ENCODE measurements around the gene ZSCAN18.

Gene ZSCAN18

GRCh38 chr19:58107778-58108545, 9.9 kb upstream of the ZSCAN18 start:
- Histone ChIP-seq H3K4me3 (ENCODE audit: extremely low read depth, insufficient read depth, low read length, poor library complexity, severe bottlenecking) (no peak overlapping the region), H3K36me3 (ENCODE audit: control insufficient read depth, insufficient read depth, low read length) (no peaks in the 10 kb centered on the region), H3K9me3 (ENCODE audit: control insufficient read depth, low read length) (peaks cover 72% of the 10 kb centered on the region), H3K4me1 (ENCODE audit: control insufficient read depth, insufficient read depth, low read length, poor library complexity, severe bottlenecking) (no peaks in the 10 kb centered on the region), H3K27ac (ENCODE audit: low read depth, low read length, severe bottlenecking) (no peak overlapping the region)
- whole genome bisulfite sequencing, 2 experiments (ENCODE audit: insufficient coverage in 2 of 2) = 67 to 68% methylated on average over 6 of the region's 7 CpGs

- Histone ChIP-seq H3K9me3 (ENCODE audit: control insufficient read depth, low read length) (peaks cover 69% of the 10 kb centered on the region), H3K4me1 (ENCODE audit: control insufficient read depth, insufficient read depth, low read length, poor library complexity, severe bottlenecking) (no peaks in the 10 kb centered on the region), H3K4me3 (ENCODE audit: extremely low read depth, insufficient read depth, low read length, poor library complexity, severe bottlenecking) (peak overlapping the region; percentile 78), H3K36me3 (ENCODE audit: control insufficient read depth, insufficient read depth, low read length) (no peaks in the 10 kb centered on the region), H3K27ac (ENCODE audit: low read depth, low read length, severe bottlenecking) (peak overlapping the region; percentile 100)
- WGBS, 2 experiments (ENCODE audit: insufficient coverage in 2 of 2) = 24 to 25% methylated on average over 1 of the region's 2 CpGs
Measured at GRCh38 chr19:58098682-58098998, 609 bp upstream of the ZSCAN18 start.

GRCh38 chr19:58097349-58097748, 682 bp downstream of the ZSCAN18 start:
- peak overlapping the region; percentile 78 for H3K4me3 ChIP-seq (ENCODE audit: extremely low read depth, insufficient read depth, low read length, poor library complexity, severe bottlenecking)
- H3K9me3 ChIP-seq (ENCODE audit: control insufficient read depth, low read length) = peaks cover 56% of the 10 kb centered on the region
- peak overlapping the region; percentile 100 for H3K27ac ChIP-seq (ENCODE audit: low read depth, low read length, severe bottlenecking)
- peaks cover 4% of the 10 kb centered on the region for H3K36me3 ChIP-seq (ENCODE audit: control insufficient read depth, insufficient read depth, low read length)
- H3K4me1 ChIP-seq (ENCODE audit: control insufficient read depth, insufficient read depth, low read length, poor library complexity, severe bottlenecking) = no peaks in the 10 kb centered on the region
- 14 to 58% methylated on average over 2 to 4 of the region's 8 CpGs for WGBS, 2 experiments (ENCODE audit: insufficient coverage in 2 of 2)

- H3K27ac ChIP-seq (ENCODE audit: low read depth, low read length, severe bottlenecking) = no peak overlapping the region
- 90% methylated on average over 13 of the region's 13 CpGs for WGBS, 2 experiments (ENCODE audit: insufficient coverage in 2 of 2)
- H3K36me3 ChIP-seq (ENCODE audit: control insufficient read depth, insufficient read depth, low read length) = peaks cover 4% of the 10 kb centered on the region
- no peak overlapping the region for H3K4me3 ChIP-seq (ENCODE audit: extremely low read depth, insufficient read depth, low read length, poor library complexity, severe bottlenecking)
- H3K4me1 ChIP-seq (ENCODE audit: control insufficient read depth, insufficient read depth, low read length, poor library complexity, severe bottlenecking) = no peaks in the 10 kb centered on the region
- H3K9me3 ChIP-seq (ENCODE audit: control insufficient read depth, low read length) = peaks cover 53% of the 10 kb centered on the region
Measured at GRCh38 chr19:58096884-58097283, 1.1 kb downstream of the ZSCAN18 start.

- whole genome bisulfite sequencing, 2 experiments (ENCODE audit: insufficient coverage in 2 of 2) = 93 to 94% methylated on average over 8 to 10 of the region's 10 CpGs
- no peak overlapping the region for H3K4me3 ChIP-seq (ENCODE audit: extremely low read depth, insufficient read depth, low read length, poor library complexity, severe bottlenecking)
- no peak overlapping the region for H3K27ac ChIP-seq (ENCODE audit: low read depth, low read length, severe bottlenecking)
- H3K4me1 ChIP-seq (ENCODE audit: control insufficient read depth, insufficient read depth, low read length, poor library complexity, severe bottlenecking) = no peaks in the 10 kb centered on the region
- peaks cover 47% of the 10 kb centered on the region for H3K9me3 ChIP-seq (ENCODE audit: control insufficient read depth, low read length)
- H3K36me3 ChIP-seq (ENCODE audit: control insufficient read depth, insufficient read depth, low read length) = peaks cover 4% of the 10 kb centered on the region
Measured at GRCh38 chr19:58095328-58095727, 2.7 kb downstream of the ZSCAN18 start.

- H3K4me1 ChIP-seq (ENCODE audit: control insufficient read depth, insufficient read depth, low read length, poor library complexity, severe bottlenecking) = no peaks in the 10 kb centered on the region
- peaks cover 18% of the 10 kb centered on the region for H3K36me3 ChIP-seq (ENCODE audit: control insufficient read depth, insufficient read depth, low read length)
- no peak overlapping the region for H3K27ac ChIP-seq (ENCODE audit: low read depth, low read length, severe bottlenecking)
- WGBS, 2 experiments (ENCODE audit: insufficient coverage in 2 of 2) = 87 to 92% methylated on average over 4 to 6 of the region's 7 CpGs
- H3K4me3 ChIP-seq (ENCODE audit: extremely low read depth, insufficient read depth, low read length, poor library complexity, severe bottlenecking) = no peak overlapping the region
- H3K9me3 ChIP-seq (ENCODE audit: control insufficient read depth, low read length) = peaks cover 39% of the 10 kb centered on the region
Measured at GRCh38 chr19:58093071-58093470, 5.0 kb downstream of the ZSCAN18 start.

GRCh38 chr19:58091251-58091995, 6.6 kb downstream of the ZSCAN18 start:
- WGBS, 2 experiments (ENCODE audit: insufficient coverage in 2 of 2) = 94 to 95% methylated on average over 6 of the region's 11 CpGs
- Histone ChIP-seq H3K36me3 (ENCODE audit: control insufficient read depth, insufficient read depth, low read length) (peaks cover 21% of the 10 kb centered on the region), H3K27ac (ENCODE audit: low read depth, low read length, severe bottlenecking) (no peak overlapping the region)

GRCh38 chr19:58089846-58090245, 8.2 kb downstream of the ZSCAN18 start:
- H3K9me3 ChIP-seq (ENCODE audit: control insufficient read depth, low read length) = peaks cover 22% of the 10 kb centered on the region
- no peak overlapping the region for H3K27ac ChIP-seq (ENCODE audit: low read depth, low read length, severe bottlenecking)
- no peak overlapping the region for H3K4me3 ChIP-seq (ENCODE audit: extremely low read depth, insufficient read depth, low read length, poor library complexity, severe bottlenecking)
- peaks cover 32% of the 10 kb centered on the region for H3K36me3 ChIP-seq (ENCODE audit: control insufficient read depth, insufficient read depth, low read length)
- H3K4me1 ChIP-seq (ENCODE audit: control insufficient read depth, insufficient read depth, low read length, poor library complexity, severe bottlenecking) = no peaks in the 10 kb centered on the region
- 93 to 95% methylated on average over 13 to 16 of the region's 16 CpGs for WGBS, 2 experiments (ENCODE audit: insufficient coverage in 2 of 2)

More at GRCh38 chr19:58091251-58091995, 6.6 kb downstream of the ZSCAN18 start:
- no peak overlapping the region for H3K4me3 ChIP-seq (ENCODE audit: extremely low read depth, insufficient read depth, low read length, poor library complexity, severe bottlenecking)
- peaks cover 33% of the 10 kb centered on the region for H3K9me3 ChIP-seq (ENCODE audit: control insufficient read depth, low read length)
- H3K4me1 ChIP-seq (ENCODE audit: control insufficient read depth, insufficient read depth, low read length, poor library complexity, severe bottlenecking) = no peaks in the 10 kb centered on the region

GRCh38 chr19:58088521-58089052, 9.4 kb downstream of the ZSCAN18 start:
- H3K36me3 ChIP-seq (ENCODE audit: control insufficient read depth, insufficient read depth, low read length) = peaks cover 34% of the 10 kb centered on the region
- WGBS, 2 experiments (ENCODE audit: insufficient coverage in 2 of 2) = 88 to 94% methylated on average over 7 to 9 of the region's 13 CpGs
- no peak overlapping the region for H3K27ac ChIP-seq (ENCODE audit: low read depth, low read length, severe bottlenecking)
- H3K4me3 ChIP-seq (ENCODE audit: extremely low read depth, insufficient read depth, low read length, poor library complexity, severe bottlenecking) = no peak overlapping the region
- no peaks in the 10 kb centered on the region for H3K4me1 ChIP-seq (ENCODE audit: control insufficient read depth, insufficient read depth, low read length, poor library complexity, severe bottlenecking)
- peaks cover 28% of the 10 kb centered on the region for H3K9me3 ChIP-seq (ENCODE audit: control insufficient read depth, low read length)

GRCh38 chr19:58086825-58087710, 11.0 kb downstream of the ZSCAN18 start:
- no peaks in the 10 kb centered on the region for H3K4me1 ChIP-seq (ENCODE audit: control insufficient read depth, insufficient read depth, low read length, poor library complexity, severe bottlenecking)
- 91 to 95% methylated on average over 17 of the region's 23 CpGs for WGBS, 2 experiments (ENCODE audit: insufficient coverage in 2 of 2)
- no peak overlapping the region for H3K4me3 ChIP-seq (ENCODE audit: extremely low read depth, insufficient read depth, low read length, poor library complexity, severe bottlenecking)
- H3K27ac ChIP-seq (ENCODE audit: low read depth, low read length, severe bottlenecking) = no peak overlapping the region
- H3K36me3 ChIP-seq (ENCODE audit: control insufficient read depth, insufficient read depth, low read length) = peaks cover 30% of the 10 kb centered on the region
- H3K9me3 ChIP-seq (ENCODE audit: control insufficient read depth, low read length) = peaks cover 33% of the 10 kb centered on the region

Measured in mesodermal cell (in vitro differentiated cells).